ENCODE data around the gene MZT2B.
"Not testable (repeated sequence)": the region's sequence is repeated elsewhere in the genome, so short reads cannot be mapped to it uniquely, and the experiment has no call there.

MZT2B gene

GRCh38 chr2:130162968-130163367 lies 19.1 kb upstream of the MZT2B start:
- no peak overlapping the region for H3K4me3 ChIP-seq (ENCODE audit: low read depth, low read length)
- TF ChIP-seq CTCF (IDR thresholded peaks at IDR 0.05; ENCODE audit: insufficient read depth, low read depth, low read length, missing control alignments), result no peak
- no peak for DNase-seq (ENCODE audit: low read depth)

GRCh38 chr2:130165293-130166016 lies 16.6 kb upstream of the MZT2B start:
- DNase-seq (ENCODE audit: low read depth), result no peak
- H3K4me3 ChIP-seq (ENCODE audit: low read depth, low read length), result no peak overlapping the region
- no peak for TF ChIP-seq CTCF (IDR thresholded peaks at IDR 0.05; ENCODE audit: insufficient read depth, low read depth, low read length, missing control alignments)

DNA sequence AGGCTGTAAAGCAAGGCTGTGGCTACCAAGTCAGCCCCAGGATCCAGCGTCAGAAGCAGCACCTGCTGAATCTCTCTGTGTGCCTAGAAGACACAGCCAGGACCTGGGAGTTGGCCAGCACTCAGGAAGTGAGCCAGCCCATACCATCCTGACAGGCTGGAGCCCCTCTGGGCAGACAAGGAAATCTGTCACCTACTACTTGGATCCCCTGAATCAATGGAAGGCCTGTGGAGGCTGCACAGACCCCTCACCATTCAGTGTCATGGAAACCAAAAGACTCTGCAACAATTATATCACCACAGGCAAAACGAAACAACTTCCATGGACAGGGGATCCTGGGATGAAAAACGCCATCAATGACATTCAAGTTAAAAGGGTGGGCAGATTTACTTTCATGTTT lies 15.5 kb upstream of the MZT2B start:
- H3K4me3 ChIP-seq (ENCODE audit: low read depth, low read length); DNase-seq (ENCODE audit: low read depth): not testable (repeated sequence)

- H3K4me3 ChIP-seq (ENCODE audit: low read depth, low read length); DNase-seq (ENCODE audit: low read depth): not testable (repeated sequence)
Observed at GRCh38 chr2:130169163-130169562, 12.9 kb upstream of the MZT2B start.

- no peak overlapping the region for H3K4me3 ChIP-seq (ENCODE audit: low read depth, low read length)
- no peak for DNase-seq (ENCODE audit: low read depth)
- no peak for TF ChIP-seq CTCF (IDR thresholded peaks at IDR 0.05; ENCODE audit: insufficient read depth, low read depth, low read length, missing control alignments)
Observed at GRCh38 chr2:130169896-130170295, 12.2 kb upstream of the MZT2B start.

- not testable (repeated sequence) for H3K4me3 ChIP-seq (ENCODE audit: low read depth, low read length)
- peak; percentile 53 for DNase-seq (ENCODE audit: low read depth)
Observed at GRCh38 chr2:130174866-130175265, 7.2 kb upstream of the MZT2B start.

DNA sequence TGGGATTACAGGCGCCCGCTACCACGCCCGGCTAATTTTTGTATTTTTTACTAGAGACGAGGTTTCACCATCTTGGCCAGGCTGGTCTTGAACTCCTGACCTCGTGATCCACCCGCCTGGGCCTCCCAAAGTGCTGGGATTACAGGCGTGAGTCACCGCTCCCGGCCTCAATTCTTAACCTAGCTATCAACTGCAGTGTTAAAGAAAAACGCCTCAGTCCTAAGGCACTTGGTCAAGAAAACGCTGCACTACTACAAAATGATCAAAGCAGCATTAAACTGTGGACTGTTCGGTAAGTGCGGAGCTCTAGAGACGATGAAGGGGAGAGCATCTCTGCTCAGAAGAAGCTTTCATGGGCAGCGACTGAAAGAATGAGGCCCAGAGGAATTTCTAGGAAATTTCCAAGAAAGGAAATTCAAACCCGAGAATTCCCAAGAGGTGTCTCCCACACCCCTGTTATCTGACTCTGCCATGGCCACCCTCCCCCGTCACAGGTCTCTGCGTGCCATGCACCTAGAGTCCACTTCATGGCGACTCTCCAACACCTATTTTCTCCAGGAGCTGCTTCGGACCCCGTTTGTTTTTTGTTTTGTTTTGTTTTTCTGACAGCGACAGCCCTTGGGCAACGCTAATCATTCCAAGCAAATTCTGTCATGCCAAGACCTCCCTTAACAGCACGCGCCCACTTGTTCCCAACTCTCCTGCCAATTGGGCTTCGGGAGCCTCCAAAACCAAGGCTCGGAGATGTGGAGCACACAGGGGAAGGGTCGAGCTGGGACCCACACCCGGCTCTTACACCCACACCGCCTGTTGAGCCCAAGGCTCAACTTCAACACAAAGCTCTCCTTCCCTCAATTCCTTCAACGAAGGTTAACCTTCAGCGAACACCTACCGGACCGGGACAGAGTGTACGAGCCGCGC lies 1.4 kb upstream of the MZT2B start:
- H3K4me3 ChIP-seq (ENCODE audit: low read depth, low read length), result peak overlapping the region; percentile 79
- not testable (repeated sequence) for DNase-seq (ENCODE audit: low read depth)

DNA sequence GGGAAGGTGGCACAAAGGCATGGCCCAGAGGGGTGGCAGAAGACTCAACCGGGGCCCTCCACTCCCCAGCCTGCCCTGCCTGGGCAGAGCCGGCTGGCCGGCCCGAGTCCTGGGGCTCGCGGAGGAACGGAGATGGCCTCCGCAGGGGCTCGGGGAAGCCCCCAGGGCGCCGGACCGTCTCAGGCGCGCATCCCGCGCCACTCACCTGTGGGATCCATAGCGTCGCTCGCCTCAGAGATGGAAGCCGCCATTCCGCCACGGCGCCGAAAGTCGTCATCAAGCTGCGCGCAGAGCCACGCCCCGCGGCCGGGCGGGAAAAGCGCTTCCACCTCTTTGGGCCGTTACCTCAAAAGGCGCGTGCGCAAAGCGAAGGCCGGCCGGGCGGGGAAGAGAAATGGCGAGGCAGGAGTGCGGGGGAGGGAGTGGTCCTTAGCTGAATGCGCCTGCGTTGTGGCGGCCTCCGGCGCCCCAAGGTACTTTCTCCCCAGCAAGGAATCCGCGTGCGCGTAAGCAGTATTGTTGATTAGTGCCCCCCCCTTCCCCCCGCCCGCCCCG lies 660 bp upstream of the MZT2B start, which contains the start of gene SMPD4:
Gene SMPD4 (minus strand): TSS at position 278 of the 555 bp plus-strand sequence. CDS start 5,010 bp downstream, outside the sequence.
- TF ChIP-seq CTCF (IDR thresholded peaks at IDR 0.05; ENCODE audit: insufficient read depth, low read depth, low read length, missing control alignments), result peak; percentile 33
- peak; percentile 96 for DNase-seq (ENCODE audit: low read depth)

GRCh38 chr2:130182826-130183511 lies 907 bp downstream of the MZT2B start:
- peak; percentile 24 for DNase-seq (ENCODE audit: low read depth)
- peak overlapping the region; percentile 57 for H3K4me3 ChIP-seq (ENCODE audit: low read depth, low read length)

More for the DNA sequence above, 660 bp upstream of the MZT2B start, which contains the start of gene SMPD4:
- peak within 1 kb of the TSS; percentile 79 for H3K4me3 ChIP-seq (ENCODE audit: low read depth, low read length)
